Astrocyte (in vitro differentiated cells and primary cell): ENCODE data around the gene MARK1.

ENCODE experiments used
- CTCF ChIP-seq: IDR thresholded peaks from 2 replicates; pipeline ENCODE4 v1.5.1; 2011; ENCODE audit warnings: low read depth, mild to moderate bottlenecking, inconsistent platforms, low read length, moderate library complexity; ENCODE audit not compliant: insufficient read depth
- EZH2 ChIP-seq: IDR thresholded peaks from 2 replicates; pipeline ENCODE4 v1.6.1; 2012; ENCODE audit warnings: mild to moderate bottlenecking, low read length, inconsistent platforms; ENCODE audit not compliant: insufficient read depth

GRCh38 chr1:220566869-220567268 is 38.9 kb downstream of the MARK1 start:
- TF ChIP-seq CTCF (no peak), EZH2 (no peak)
